HEK293 (cell line): ENCODE measurements around the gene RSPH9.

Source experiments
- CTCF ChIA-PET: fragments of 350-600 bp; formaldehyde crosslinking; extraction: SDS; loops from one replicate; lab custom pipeline; 2021; ENCODE audit warnings: antibody characterized with exemption; lab: Yijun Ruan, JAX
- POLR2A ChIA-PET: fragments of 300-600 bp; formaldehyde crosslinking; extraction: SDS; loops from one replicate; lab custom pipeline; 2020; ENCODE audit warnings: antibody characterized with exemption, inconsistent platforms; lab: Yijun Ruan, JAX
- H3K27ac ChIP-seq: fragments of 200-500 bp; sonication (Bioruptor generic); 2 replicates; pipeline ENCODE4 v1.5.1; 2014; ENCODE audit warnings: low read depth, low read length, control low read depth, inconsistent platforms; ENCODE audit errors: extremely low read depth
- H3K36me3 ChIP-seq, 2 experiments: fragments of 200-500 bp in 1 of 2; sonication (Bioruptor generic) in 1 of 2; 1 replicate in 1 of 2; 2 replicates in 1 of 2; pipeline ENCODE4 v1.5.1; 2014 to 2017; ENCODE audit warnings: inconsistent platforms in 2 of 2, low read length in 2 of 2; ENCODE audit not compliant: control insufficient read depth in 2 of 2, insufficient read depth in 1 of 2
- H3K4me1 ChIP-seq: fragments of 200-500 bp; sonication (Bioruptor generic); 2 replicates; pipeline ENCODE4 v1.5.1; 2014; ENCODE audit warnings: mild to moderate bottlenecking, low read length, inconsistent platforms; ENCODE audit not compliant: control insufficient read depth, insufficient read depth
- H3K4me3 ChIP-seq: 2 replicates; pipeline ENCODE4 v1.5.1; 2011; ENCODE audit warnings: low read depth, mild to moderate bottlenecking, control low read depth, low read length, moderate library complexity
- H3K9me3 ChIP-seq: fragments of 200-500 bp; sonication (Bioruptor generic); 2 replicates; pipeline ENCODE4 v1.5.1; 2014; ENCODE audit warnings: low read depth, low read length, inconsistent platforms; ENCODE audit not compliant: control insufficient read depth, insufficient read depth
- EGR2 ChIP-seq: fragments of 450-650 bp; formaldehyde crosslinking; IDR thresholded peaks from 2 replicates; pipeline ENCODE4 v1.5.1; 2016; ENCODE audit warnings: low read depth, missing biosample characterization, missing genetic modification characterization
- HIC1 ChIP-seq: fragments of 450-650 bp; formaldehyde crosslinking; IDR thresholded peaks from 2 replicates; pipeline ENCODE4 v1.5.1; 2016; ENCODE audit warnings: missing biosample characterization, missing genetic modification characterization
- KLF7 ChIP-seq: fragments of 450-650 bp; formaldehyde crosslinking; IDR thresholded peaks from 2 replicates; pipeline ENCODE4 v1.5.1; 2016; ENCODE audit warnings: missing biosample characterization, missing genetic modification characterization, borderline replicate concordance
- KLF9 ChIP-seq: fragments of 450-650 bp; formaldehyde crosslinking; IDR thresholded peaks from 2 replicates; pipeline ENCODE4 v1.5.1; 2016; ENCODE audit warnings: missing biosample characterization, missing genetic modification characterization, low read depth
- OSR2 ChIP-seq: fragments of 450-650 bp; formaldehyde crosslinking; IDR thresholded peaks from 2 replicates; pipeline ENCODE4 v1.5.1; 2016; ENCODE audit warnings: missing biosample characterization, missing genetic modification characterization
- YY1 ChIP-seq: fragments of 450-650 bp; formaldehyde crosslinking; IDR thresholded peaks from 2 replicates; pipeline ENCODE4 v1.5.1; 2018; ENCODE audit warnings: missing biosample characterization, missing genetic modification characterization
- ZBTB10 ChIP-seq: fragments of 450-650 bp; formaldehyde crosslinking; IDR thresholded peaks from 2 replicates; pipeline ENCODE4 v1.5.1; 2016; ENCODE audit warnings: missing biosample characterization, missing genetic modification characterization
- ZBTB11 ChIP-seq: fragments of 450-650 bp; formaldehyde crosslinking; conservative IDR thresholded peaks from 2 replicates; pipeline ENCODE4 v1.5.1; 2016; ENCODE audit warnings: low read depth, missing biosample characterization, missing genetic modification characterization
- ZBTB48 ChIP-seq: fragments of 450-650 bp; formaldehyde crosslinking; IDR thresholded peaks from 2 replicates; pipeline ENCODE4 v1.5.1; 2016; ENCODE audit warnings: missing biosample characterization, missing genetic modification characterization
- ZFHX2 ChIP-seq: fragments of 450-650 bp; formaldehyde crosslinking; conservative IDR thresholded peaks from 2 replicates; pipeline ENCODE4 v1.5.1; 2016; ENCODE audit warnings: missing biosample characterization, missing genetic modification characterization
- ZIC2 ChIP-seq: fragments of 450-650 bp; formaldehyde crosslinking; IDR thresholded peaks from 2 replicates; pipeline ENCODE4 v1.5.1; 2016; ENCODE audit warnings: missing biosample characterization, missing genetic modification characterization
- ZNF24 ChIP-seq: fragments of 450-650 bp; formaldehyde crosslinking; IDR thresholded peaks from 2 replicates; pipeline ENCODE4 v1.5.1; 2016; ENCODE audit warnings: missing biosample characterization, missing genetic modification characterization
- ZNF248 ChIP-seq: fragments of 450-650 bp; formaldehyde crosslinking; IDR thresholded peaks from 2 replicates; pipeline ENCODE4 v1.5.1; 2017; ENCODE audit warnings: missing biosample characterization, missing genetic modification characterization
- ZNF37A ChIP-seq: fragments of 450-650 bp; IDR thresholded peaks from 2 replicates; pipeline ENCODE4 v1.5.1; 2018; ENCODE audit warnings: missing biosample characterization, missing genetic modification characterization
- ZNF473 ChIP-seq: fragments of 450-650 bp; formaldehyde crosslinking; IDR thresholded peaks from 2 replicates; pipeline ENCODE4 v1.5.1; 2017; ENCODE audit warnings: missing biosample characterization, missing genetic modification characterization
- ZNF639 ChIP-seq: fragments of 450-650 bp; formaldehyde crosslinking; IDR thresholded peaks from 2 replicates; pipeline ENCODE4 v1.5.1; 2016; ENCODE audit warnings: missing biosample characterization, missing genetic modification characterization
- ZNF645 ChIP-seq: fragments of 450-650 bp; formaldehyde crosslinking; IDR thresholded peaks from 2 replicates; pipeline ENCODE4; 2016; ENCODE audit warnings: missing biosample characterization, missing genetic modification characterization
- ZNF654 ChIP-seq: fragments of 450-650 bp; formaldehyde crosslinking; IDR thresholded peaks from 2 replicates; pipeline ENCODE4 v1.5.1; 2016; ENCODE audit warnings: low read depth, missing biosample characterization, missing genetic modification characterization
- ZNF701 ChIP-seq: fragments of 450-650 bp; formaldehyde crosslinking; IDR thresholded peaks from 2 replicates; pipeline ENCODE4 v1.5.1; 2016; ENCODE audit warnings: missing biosample characterization, missing genetic modification characterization
- ZXDB ChIP-seq: fragments of 450-650 bp; formaldehyde crosslinking; IDR thresholded peaks from 2 replicates; pipeline ENCODE4 v1.5.1; 2016; ENCODE audit warnings: missing biosample characterization, missing genetic modification characterization

The RSPH9 gene

GRCh38 chr6:43668151-43669028 lies 23.6 kb downstream of the RSPH9 start (continued):
- TF ChIP-seq ZXDB (tag by site-specific recombination) = peak; percentile 78
- 0 out of 2 replicates have a peak, but pooled peaks have one; percentile 19 for TF ChIP-seq ZNF24 (tag by site-specific recombination)
- TF ChIP-seq ZNF654 = 0 out of 2 replicates have a peak, but pooled peaks have one; percentile 20
- peak; percentile 61; the same call in 1 of the 2 replicates for TF ChIP-seq ZBTB48 (tag by site-specific recombination)
- no peak for TF ChIP-seq ZBTB11
- TF ChIP-seq KLF9 (tag by site-specific recombination) = 0 out of 2 replicates have a peak, but pooled peaks have one; percentile 5
- TF ChIP-seq ZFHX2 (tag by site-specific recombination) = peak; percentile 72
- TF ChIP-seq YY1 = no peak
- no peak for TF ChIP-seq ZNF248 (tag by site-specific recombination)
- peak; percentile 54; the same call in 1 of the 2 replicates for TF ChIP-seq OSR2 (tag by site-specific recombination)
- peak; percentile 38; the same call in 1 of the 2 replicates for TF ChIP-seq ZBTB10 (tag by site-specific recombination)

GRCh38 chr6:43669050-43669921 lies 24.4 kb downstream of the RSPH9 start:
- peaks cover 3% of the 10 kb centered on the region; the same call in 1 of the 2 replicates for H3K4me1 ChIP-seq
- ChIA-PET CTCF (interaction anchor here (0.6 to 7.2 kb wide), 22 partner anchors 9 to 410 kb away, joined by 3 to 101 read pairs (median 4); partner anchors contain the start of genes MRPS18A, RSPH9 and VEGFA), POLR2A (interaction anchor here (0.7 to 4.6 kb wide), 9 partner anchors 14 to 342 kb away, joined by 3 to 36 read pairs (median 3); partner anchors contain the start of genes GTPBP2, MRPS18A and VEGFA)
- peaks cover 3 to 39% of the 10 kb centered on the region in 2 experiments; a peak in 2 of 3 replicates for H3K36me3 ChIP-seq
- no peaks in the 10 kb centered on the region for H3K9me3 ChIP-seq
- H3K4me3 ChIP-seq = no peak overlapping the region
- H3K27ac ChIP-seq = no peak overlapping the region; the same call in 1 of the 2 replicates
- TF ChIP-seq ZIC2 (tag by site-specific recombination) (peak; percentile 39; the same call in 1 of the 2 replicates), ZNF37A (tag by site-specific recombination) (no peak), ZFHX2 (tag by site-specific recombination) (peak; percentile 78), ZNF645 (tag by site-specific recombination) (no peak), EGR2 (tag by site-specific recombination) (peak; percentile 47), ZNF701 (no peak), ZNF639 (tag by site-specific recombination) (no peak), HIC1 (0 out of 2 replicates have a peak, but pooled peaks have one; percentile 20), KLF7 (tag by site-specific recombination) (no peak), ZNF473 (tag by site-specific recombination) (no peak)
